DOHH2 (cell line): ENCODE measurements around the gene SPATC1L.

Experiments
- H3F3A ChIP-seq: fragments of 200-600 bp; sonication (generic), shearing (Covaris generic); 2 replicates; pipeline ENCODE4 v1.6.0; 2016; ENCODE audit warnings: antibody characterized with exemption, mild to moderate bottlenecking; ENCODE audit not compliant: control insufficient read depth, insufficient read depth
- H3K27ac ChIP-seq: fragments of 200-600 bp; sonication (generic); 2 replicates; pipeline ENCODE4 v1.5.1; 2014; ENCODE audit warnings: low read depth, mild to moderate bottlenecking, low read length, moderate library complexity
- H3K27me3 ChIP-seq: fragments of 200-600 bp; sonication (generic); 2 replicates; pipeline ENCODE4 v1.6.1; 2014; ENCODE audit warnings: mild to moderate bottlenecking, low read length, mixed read lengths; ENCODE audit not compliant: control insufficient read depth
- H3K36me3 ChIP-seq: fragments of 200-600 bp; sonication (generic); 2 replicates; pipeline ENCODE4 v1.6.1; 2014; ENCODE audit warnings: mild to moderate bottlenecking, low read length, moderate library complexity, mixed read lengths; ENCODE audit not compliant: control insufficient read depth
- H3K4me1 ChIP-seq: fragments of 200-600 bp; sonication (generic); 2 replicates; pipeline ENCODE4 v1.6.1; 2014; ENCODE audit warnings: mild to moderate bottlenecking, low read length, mixed read lengths; ENCODE audit not compliant: control insufficient read depth
- H3K4me2 ChIP-seq: fragments of 200-600 bp; sonication (generic); 2 replicates; pipeline ENCODE4 v1.6.0; 2014; ENCODE audit warnings: mild to moderate bottlenecking, low read length, moderate library complexity
- H3K4me3 ChIP-seq: fragments of 200-600 bp; sonication (generic); 2 replicates; pipeline ENCODE4 v1.5.1; 2014; ENCODE audit warnings: mild to moderate bottlenecking, low read length, mixed read lengths
- H3K79me2 ChIP-seq: fragments of 200-600 bp; sonication (generic); 2 replicates; pipeline ENCODE4 v1.6.1; 2014; ENCODE audit warnings: mild to moderate bottlenecking, low read length, mixed read lengths; ENCODE audit not compliant: control insufficient read depth
- H3K9me2 ChIP-seq: fragments of 200-600 bp; sonication (generic); replicated peaks from 2 replicates; pipeline ENCODE4 v1.6.1; 2014; ENCODE audit warnings: mild to moderate bottlenecking, low read length, mixed read lengths; ENCODE audit not compliant: control insufficient read depth
- H3K9me3 ChIP-seq: fragments of 200-600 bp; sonication (generic); 2 replicates; pipeline ENCODE4 v1.6.1; 2014; ENCODE audit warnings: antibody characterized with exemption, low read length, mixed read lengths; ENCODE audit not compliant: control insufficient read depth, insufficient read depth
- H4K20me1 ChIP-seq: fragments of 200-600 bp; sonication (generic); 2 replicates; pipeline ENCODE4 v1.6.0; 2014; ENCODE audit warnings: low read depth, mild to moderate bottlenecking, antibody characterized with exemption, low read length, moderate library complexity; ENCODE audit not compliant: control insufficient read depth, insufficient read depth
- EZH2phosphoT487 ChIP-seq: fragments of 200-600 bp; sonication (generic); IDR thresholded peaks from 2 replicates; pipeline ENCODE4 v1.6.1; 2017; ENCODE audit warnings: borderline replicate concordance, mild to moderate bottlenecking, antibody characterized with exemption, low read length, moderate library complexity, mixed read lengths
- TF ChIP-seq, protein P1 (sequence below): fragments of 200-600 bp; sonication (generic); IDR thresholded peaks from one replicate; pipeline ENCODE4 v1.5.1; 2014; ENCODE audit warnings: antibody characterized with exemption, mild to moderate bottlenecking, low read depth, low read length; ENCODE audit not compliant: poor library complexity, severe bottlenecking

The SPATC1L gene

DNA sequence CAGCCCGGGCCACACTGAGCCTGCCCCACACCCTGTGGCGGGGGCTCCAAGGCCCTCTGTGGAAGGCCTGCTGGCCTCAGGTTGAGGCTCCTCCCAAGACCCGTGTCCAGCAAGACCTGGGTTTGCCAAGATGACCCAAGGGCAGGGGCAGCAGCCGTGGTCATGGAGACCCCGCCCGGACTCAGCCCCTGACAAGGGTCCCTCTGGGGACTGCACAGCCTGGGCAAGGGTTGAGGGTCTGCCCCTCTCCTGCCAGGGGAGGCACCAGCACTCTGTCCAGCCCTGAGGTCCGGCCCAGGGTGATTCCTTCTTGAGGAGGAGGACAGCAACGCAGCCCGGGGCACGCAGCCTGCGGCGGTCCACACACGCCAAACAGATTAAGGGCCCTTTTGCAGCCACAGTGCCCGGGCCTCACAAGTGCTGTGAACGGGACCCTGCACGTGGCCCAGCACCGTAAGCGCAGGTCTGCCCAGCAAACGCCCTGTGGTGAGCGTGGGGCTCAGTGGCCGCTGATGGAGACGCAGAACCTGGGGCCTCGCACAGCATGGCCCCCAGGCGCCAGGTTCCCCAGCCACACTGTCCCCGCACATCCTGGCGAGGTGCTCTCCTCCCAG lies 3.4 kb downstream of the SPATC1L start:
- TF ChIP-seq EZH2phosphoT487, result no peak
- TF ChIP-seq, protein P1, sequence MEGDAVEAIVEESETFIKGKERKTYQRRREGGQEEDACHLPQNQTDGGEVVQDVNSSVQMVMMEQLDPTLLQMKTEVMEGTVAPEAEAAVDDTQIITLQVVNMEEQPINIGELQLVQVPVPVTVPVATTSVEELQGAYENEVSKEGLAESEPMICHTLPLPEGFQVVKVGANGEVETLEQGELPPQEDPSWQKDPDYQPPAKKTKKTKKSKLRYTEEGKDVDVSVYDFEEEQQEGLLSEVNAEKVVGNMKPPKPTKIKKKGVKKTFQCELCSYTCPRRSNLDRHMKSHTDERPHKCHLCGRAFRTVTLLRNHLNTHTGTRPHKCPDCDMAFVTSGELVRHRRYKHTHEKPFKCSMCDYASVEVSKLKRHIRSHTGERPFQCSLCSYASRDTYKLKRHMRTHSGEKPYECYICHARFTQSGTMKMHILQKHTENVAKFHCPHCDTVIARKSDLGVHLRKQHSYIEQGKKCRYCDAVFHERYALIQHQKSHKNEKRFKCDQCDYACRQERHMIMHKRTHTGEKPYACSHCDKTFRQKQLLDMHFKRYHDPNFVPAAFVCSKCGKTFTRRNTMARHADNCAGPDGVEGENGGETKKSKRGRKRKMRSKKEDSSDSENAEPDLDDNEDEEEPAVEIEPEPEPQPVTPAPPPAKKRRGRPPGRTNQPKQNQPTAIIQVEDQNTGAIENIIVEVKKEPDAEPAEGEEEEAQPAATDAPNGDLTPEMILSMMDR, result no peak
- no peaks in the 10 kb centered on the region for H3K79me2 ChIP-seq
- H3K27me3 ChIP-seq, result peaks cover 5% of the 10 kb centered on the region; the same call in 1 of the 2 replicates
- no peaks in the 10 kb centered on the region for H4K20me1 ChIP-seq
- no peak overlapping the region for H3K4me3 ChIP-seq
- H3K4me1 ChIP-seq, result peaks cover 16% of the 10 kb centered on the region
- no peak overlapping the region for H3K27ac ChIP-seq
- no peaks in the 10 kb centered on the region for H3K9me2 ChIP-seq
- H3K9me3 ChIP-seq, result 0 out of 2 replicates have a peak, but pooled peaks cover 4% of the 10 kb centered on the region
- H3K4me2 ChIP-seq, result no peak overlapping the region
- H3F3A ChIP-seq, result peaks cover 6% of the 10 kb centered on the region; the same call in 1 of the 2 replicates
- H3K36me3 ChIP-seq, result no peaks in the 10 kb centered on the region

DNA sequence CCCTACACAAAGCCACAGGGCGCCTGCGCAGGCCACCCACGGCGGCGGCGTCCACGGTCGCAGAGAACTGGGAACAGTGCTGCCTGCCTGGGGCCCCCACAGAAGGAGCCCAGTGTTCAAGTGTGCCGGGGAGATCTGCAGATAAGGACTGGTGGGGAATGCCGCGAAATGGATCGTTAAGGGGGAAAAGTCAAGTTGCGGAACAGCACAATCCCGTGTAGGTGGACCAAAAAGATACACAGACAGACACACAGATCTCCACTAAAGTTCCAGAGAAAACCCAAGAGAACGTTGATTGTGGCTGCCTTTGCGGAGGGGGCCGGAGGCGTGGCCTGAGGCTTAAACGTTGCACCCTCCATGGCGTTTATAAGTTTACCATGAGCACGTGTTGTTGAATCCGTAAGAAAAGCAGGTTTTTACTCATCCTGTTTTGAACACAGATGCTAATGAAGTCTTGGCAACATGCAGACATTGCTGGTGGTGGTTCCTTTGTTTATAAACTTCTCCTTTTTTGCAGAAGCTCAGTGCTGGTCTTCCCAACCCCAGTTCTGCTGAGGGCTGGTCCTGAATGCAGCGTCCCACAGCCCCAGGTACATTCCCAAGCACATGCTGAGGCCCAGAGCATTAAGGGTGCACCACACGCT lies 4.1 kb downstream of the SPATC1L start:
- Histone ChIP-seq H3K9me2 (no peaks in the 10 kb centered on the region), H3K4me2 (no peak overlapping the region), H4K20me1 (no peaks in the 10 kb centered on the region), H3K9me3 (0 out of 2 replicates have a peak, but pooled peaks cover 4% of the 10 kb centered on the region), H3F3A (peaks cover 1% of the 10 kb centered on the region; the same call in 1 of the 2 replicates), H3K4me3 (no peak overlapping the region), H3K27me3 (peaks cover 5% of the 10 kb centered on the region; the same call in 1 of the 2 replicates), H3K4me1 (peaks cover 9% of the 10 kb centered on the region), H3K79me2 (no peaks in the 10 kb centered on the region), H3K27ac (no peak overlapping the region), H3K36me3 (no peaks in the 10 kb centered on the region)
- TF ChIP-seq EZH2phosphoT487, result no peak
- TF ChIP-seq, protein P1, result no peak

DNA sequence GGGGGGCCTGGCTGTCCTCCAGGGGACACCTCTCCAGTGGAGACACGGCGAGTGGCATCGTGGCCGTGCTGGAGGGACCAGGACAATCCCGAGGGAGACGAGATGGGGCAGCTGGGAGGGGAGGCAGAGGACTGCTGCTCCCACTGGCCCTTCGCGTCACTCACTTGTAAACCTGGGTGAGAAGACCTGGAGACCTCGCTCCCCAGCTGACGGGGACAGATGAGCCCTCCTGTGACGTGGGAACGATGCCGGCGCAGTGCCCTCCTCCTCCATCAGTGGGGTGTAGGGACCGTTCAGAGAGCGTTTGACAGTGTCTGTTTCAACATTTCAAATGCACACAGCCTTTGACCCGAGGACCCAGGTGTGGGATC lies 4.6 kb downstream of the SPATC1L start:
- H3K27ac ChIP-seq, result no peak overlapping the region
- H4K20me1 ChIP-seq, result no peaks in the 10 kb centered on the region
- no peak overlapping the region for H3K4me3 ChIP-seq
- no peaks in the 10 kb centered on the region for H3K9me2 ChIP-seq
- TF ChIP-seq, protein P1, result no peak
- no peak for TF ChIP-seq EZH2phosphoT487
- H3K9me3 ChIP-seq, result 0 out of 2 replicates have a peak, but pooled peaks cover 4% of the 10 kb centered on the region
- peaks cover 7% of the 10 kb centered on the region for H3K4me1 ChIP-seq
- H3K27me3 ChIP-seq, result peaks cover 5% of the 10 kb centered on the region; the same call in 1 of the 2 replicates
- H3K36me3 ChIP-seq, result no peaks in the 10 kb centered on the region
- H3K79me2 ChIP-seq, result no peaks in the 10 kb centered on the region
- no peak overlapping the region for H3K4me2 ChIP-seq
- H3F3A ChIP-seq, result no peaks in the 10 kb centered on the region
